ENCODE results near the gene NEURL1B.
"Not testable (repeated sequence)": the region's sequence is repeated elsewhere in the genome, so short reads cannot be mapped to it uniquely, and the experiment has no call there.

NEURL1B gene

DNA sequence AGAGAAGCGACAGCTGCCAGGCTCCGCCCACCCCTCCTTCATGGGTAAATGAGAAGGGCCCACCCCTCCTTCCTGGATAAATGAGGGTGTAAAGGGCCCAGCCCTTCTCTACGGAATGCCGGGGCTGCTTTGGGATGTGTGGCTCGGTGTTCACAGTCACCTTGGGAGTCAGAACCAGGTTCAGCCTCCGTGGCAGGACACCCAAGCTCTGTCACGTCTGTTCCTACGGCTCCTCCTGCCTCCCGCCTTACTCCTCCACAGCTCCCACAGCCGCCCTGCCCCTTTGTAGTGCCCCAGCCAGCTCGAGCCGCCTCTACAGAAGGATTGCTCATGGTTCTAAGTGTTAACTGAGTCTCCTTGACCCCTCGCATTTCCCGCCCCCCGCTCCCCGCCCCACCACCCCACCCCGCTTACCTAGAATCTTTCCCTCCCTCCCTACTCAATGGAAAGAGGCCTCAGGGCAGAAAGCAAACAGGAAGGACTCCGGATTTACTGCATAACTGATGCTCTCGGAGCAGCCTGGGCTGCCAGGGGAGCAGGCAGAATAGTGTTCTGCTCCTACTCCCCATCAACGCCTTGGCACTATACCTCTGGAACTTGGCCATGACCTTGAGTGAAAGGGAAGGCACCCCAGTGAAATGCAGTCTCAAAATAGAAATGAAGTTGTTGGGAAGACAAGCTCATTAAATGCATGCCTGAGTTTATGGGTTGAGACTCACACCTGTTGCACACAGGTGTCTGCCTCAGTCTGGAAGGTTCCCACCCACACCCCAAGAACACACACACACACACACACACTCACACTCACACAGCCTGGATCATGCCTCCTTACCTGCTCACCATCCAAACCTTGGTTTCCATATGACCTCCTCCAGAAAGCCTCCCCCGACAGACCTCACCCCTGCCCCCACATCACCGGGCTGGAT lies 59.6 kb downstream of the NEURL1B start:
- DNase-seq, result no peak

DNA sequence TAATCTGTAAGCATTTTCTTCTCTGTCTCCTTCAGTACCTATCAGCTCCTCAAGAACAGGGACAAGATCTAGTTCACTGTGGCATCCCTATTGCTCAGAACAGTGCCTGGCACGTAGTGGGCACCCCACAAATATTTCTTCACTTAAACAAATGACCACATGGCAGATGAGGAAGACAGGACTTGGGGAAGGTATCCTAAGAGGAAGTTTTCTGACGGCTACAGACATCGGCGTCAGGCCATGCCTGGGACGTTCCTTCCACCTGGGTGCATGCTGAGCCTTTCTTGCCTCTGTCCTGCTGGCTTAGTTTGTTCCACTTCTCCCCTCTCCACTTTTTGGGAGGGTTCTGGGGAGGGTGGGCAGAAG lies 60.2 kb downstream of the NEURL1B start:
- no peak for DNase-seq

DNA sequence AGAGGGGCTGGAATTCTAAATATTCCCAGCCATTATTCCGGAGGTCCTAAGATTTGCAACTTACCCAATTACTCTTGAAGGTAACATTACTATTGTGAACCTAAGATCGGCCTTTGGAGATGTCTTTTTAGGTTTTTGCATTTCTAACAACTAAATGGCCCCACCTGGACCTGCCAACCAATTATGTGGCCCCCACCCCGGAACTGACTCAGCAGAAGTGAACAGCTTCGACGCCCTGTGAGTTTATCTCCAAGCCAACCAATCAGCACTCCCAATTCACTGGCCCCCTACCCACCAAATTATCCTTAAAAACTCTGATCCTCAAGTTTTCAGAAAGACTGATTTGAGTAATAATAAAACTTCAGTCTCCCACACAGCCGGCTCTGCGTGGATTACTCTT lies 62.9 kb downstream of the NEURL1B start:
- DNase-seq, result no peak

DNA sequence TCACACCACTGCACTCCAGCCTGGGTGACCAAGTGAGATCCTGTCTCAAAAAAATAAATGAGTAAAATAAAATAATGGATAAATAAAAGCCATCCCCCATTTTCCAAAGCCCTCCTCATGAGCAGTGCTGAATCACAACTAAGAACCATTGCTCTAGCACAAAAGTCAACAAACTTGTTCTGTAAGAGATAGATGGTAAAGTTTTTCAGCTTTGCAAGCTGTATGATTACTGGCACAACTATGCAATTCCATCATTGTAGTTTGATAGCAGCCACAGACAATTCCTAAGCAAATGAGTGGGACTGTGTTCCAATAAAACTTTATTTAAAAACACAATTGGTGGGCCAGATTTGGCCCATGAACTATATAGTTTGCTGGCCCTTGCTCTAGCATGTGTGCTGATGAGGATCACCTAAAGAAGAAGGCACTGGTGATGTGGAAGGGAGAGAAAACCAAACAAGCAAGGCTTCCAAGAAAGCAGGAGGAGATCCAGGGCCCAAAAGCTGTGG lies 64.6 kb downstream of the NEURL1B start:
- no peak for DNase-seq

DNA sequence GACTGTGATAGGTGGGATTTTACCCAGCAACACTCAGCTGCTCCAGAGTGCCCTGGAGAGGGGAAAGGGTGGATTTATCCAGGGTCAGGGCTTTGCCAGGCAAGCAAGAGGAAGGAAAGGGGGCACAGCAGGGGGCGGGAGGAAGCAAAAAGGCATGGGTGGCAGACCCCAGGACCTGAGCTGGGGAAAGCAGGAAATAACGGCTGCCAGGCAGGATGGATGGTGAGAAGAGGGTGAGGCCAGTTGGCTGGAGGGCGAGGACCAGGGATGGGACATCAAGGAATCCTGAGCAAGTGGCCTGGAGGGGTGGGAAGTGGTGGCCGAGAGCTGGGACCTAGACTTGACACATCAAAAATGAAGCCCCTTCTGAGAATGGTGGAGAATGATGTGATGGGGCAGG lies 65.7 kb downstream of the NEURL1B start:
- no peak for DNase-seq

DNA sequence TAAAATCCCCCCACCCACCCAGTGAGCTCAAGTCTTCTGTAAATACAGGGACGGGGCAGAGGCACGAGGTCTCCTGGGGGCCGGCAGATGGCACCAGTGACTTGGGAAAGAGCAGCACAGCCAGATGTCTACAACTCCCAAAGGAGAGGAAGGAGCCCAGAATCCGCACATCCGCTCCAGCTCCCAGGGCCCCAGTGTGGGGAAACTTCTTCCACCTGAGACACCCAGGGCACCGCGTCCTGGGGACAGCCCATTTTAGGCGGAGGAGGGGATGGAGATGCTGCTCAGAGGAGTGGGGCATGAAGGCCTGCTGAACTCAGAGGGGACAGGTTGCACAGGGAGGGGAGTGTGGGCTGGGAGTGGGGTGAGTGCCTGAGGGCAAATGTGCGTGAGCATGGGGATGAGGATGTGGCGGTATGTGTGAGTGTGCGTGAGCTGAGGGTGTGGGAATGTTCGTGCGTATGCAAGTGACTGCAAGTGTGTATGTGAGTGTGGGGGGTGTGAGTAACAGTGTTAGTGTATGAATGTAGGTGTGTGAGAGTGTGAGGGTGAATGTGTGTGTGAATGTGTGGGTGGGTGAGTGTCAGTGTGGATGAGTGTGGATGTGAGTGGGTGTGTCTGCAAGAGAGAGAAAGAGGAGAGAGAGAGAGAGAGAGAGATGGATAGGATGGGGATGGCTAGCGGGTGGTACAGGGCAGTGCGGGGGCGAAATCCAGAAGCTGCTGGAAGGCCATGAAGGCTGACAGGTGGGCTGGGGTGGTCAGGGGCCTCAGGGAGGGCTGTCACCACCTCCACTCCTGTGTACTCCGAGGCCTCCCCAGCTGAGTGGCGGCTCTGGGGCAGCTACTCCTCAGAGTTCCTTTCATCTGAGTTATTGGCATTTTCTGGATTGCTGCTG lies 66.5 kb downstream of the NEURL1B start:
- DNase-seq, result no peak

DNA sequence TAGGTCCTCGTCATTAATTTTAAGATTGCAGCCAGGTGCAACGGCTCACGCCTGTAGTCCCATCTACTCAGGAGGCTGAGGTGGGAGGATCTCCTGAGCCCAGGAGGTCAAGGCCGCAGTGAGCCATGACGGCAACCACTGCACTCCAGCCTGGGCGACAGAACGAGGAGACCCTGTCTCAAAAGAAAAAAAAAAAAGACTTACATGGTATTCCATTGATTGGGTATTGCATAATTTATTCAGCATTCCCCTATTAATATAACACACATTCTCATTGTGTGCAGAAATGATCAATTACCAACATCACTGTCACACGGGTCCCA lies 67.1 kb downstream of the NEURL1B start:
- no peak for DNase-seq

DNA sequence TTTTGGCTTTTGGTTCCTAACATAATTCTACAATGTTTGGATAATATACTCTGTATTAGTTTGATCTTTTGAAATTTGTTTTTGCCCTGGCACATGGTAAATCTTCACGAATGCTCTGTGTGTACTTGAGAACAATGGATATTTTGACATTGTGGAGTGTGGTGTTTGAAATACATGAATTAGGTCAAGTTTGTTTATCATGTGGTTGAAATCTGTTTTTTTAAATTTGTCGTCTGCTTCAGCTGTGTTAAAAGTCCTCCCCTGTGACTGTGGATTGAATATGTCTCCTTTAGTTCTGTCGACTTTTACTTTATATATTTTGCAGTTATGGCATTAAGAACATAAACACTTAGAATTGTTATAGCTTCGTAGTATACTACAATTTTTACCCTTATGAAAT lies 69.6 kb downstream of the NEURL1B start:
- no peak for DNase-seq

DNA sequence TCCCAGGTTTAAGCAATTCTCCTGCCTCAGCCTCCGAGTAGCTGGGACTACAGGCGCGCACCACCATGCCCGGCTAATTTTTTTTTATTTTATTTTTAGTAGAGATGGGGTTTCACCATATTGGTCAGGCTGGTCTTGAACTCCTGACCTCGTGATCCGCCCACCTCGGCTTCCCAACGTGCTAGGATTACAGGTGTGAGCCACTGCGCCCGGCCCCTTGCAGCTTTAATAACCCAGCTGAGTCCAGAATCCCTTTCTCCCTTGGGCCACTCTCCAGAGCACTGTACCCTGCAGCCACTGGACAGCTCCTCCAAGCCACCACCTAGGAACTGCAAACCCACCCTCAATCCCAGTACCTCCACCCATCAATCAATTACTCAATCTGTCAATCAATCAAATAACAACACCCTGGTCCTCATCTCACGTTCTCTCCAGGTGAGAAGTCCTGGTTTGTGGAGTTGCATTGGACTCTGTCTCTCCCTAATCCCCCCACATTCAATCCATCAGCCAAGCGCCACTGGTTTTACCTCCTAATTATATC lies 70.3 kb downstream of the NEURL1B start:
- not testable (repeated sequence) for DNase-seq

DNA sequence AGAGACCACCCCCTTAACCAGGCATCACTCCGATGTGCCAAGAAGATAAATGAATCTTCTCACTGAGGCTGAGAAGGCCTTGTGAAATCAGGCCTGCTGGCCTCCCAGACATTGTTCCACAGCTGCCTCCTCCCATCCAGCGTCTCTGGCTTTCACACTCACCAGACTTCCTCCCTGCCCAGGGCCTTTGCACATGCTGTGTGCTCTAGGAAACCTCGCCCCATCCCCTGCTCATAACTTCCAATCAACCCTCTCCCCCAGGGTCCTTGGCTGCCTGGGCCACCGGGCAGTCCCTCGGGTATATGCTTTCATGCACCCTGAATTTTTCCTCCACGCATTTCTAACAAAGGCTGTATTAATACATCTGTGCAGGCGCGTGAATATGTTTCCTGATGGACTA lies 71.5 kb downstream of the NEURL1B start:
- DNase-seq, result no peak

DNA sequence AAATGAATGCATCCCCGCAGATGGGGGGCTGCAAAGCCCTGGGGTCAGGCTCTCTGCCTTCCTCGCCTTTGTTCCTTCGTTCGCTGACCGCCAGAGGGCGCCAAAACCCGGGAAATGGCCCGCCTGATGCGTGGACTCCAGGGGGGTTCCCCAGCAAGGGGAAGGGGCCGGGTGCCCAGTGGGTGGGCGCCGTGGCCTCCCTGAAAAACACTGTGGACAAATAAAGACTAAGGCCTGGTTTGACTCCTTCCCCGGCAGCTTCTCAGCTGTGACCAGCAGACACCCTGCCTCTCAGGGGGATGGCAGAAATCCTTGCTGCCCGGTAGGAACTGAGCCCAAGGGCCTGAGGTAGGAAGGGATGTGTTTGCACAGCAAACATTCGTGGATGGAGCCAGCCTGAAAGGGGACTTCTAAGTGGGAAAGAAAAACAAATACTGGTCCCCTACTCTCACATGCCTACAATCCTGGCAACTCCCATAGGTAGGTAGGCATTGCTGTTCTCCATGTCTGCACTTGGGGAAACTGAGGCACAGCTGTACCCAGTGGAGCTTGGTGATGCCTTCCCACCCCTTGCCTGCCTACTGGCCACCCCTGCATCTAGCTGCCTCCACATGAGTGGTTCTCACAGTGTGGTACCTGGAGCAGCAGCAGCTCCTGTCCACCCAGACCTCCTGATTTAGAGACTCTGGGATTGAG lies 72.2 kb downstream of the NEURL1B start:
- no peak for DNase-seq

DNA sequence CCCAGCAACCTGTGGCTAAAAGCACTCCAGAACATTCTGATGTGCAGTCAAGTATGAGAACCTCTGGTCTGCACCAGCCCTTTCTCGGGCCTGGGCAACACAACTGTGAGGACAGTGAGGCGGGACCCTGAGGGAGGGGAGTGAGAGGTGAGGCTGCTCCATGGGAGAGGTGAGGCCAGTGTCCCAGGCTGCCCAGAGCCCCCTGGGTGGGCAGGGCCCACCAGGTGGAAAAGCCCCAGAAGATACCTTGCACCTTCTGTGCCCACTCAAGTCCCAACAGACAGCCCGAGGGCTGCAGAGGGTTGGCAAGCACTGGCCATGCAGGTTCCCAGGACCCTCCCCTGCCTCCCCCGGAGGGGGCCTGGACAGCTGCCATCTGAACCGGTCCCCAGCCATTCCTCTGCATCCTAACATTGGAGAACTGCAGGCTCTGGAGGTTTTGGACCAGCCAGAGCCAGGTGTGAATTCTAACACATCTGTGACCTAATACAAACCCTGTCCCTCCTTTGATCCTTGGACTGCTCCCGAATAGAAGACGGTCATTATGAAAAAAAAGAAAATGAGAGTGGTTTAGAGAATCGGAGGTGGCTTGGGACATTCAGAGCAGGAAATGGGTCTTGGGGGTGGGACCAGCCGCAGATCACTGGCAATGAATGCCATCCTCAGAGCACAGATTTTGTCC lies 72.9 kb downstream of the NEURL1B start:
- DNase-seq, result no peak

DNA sequence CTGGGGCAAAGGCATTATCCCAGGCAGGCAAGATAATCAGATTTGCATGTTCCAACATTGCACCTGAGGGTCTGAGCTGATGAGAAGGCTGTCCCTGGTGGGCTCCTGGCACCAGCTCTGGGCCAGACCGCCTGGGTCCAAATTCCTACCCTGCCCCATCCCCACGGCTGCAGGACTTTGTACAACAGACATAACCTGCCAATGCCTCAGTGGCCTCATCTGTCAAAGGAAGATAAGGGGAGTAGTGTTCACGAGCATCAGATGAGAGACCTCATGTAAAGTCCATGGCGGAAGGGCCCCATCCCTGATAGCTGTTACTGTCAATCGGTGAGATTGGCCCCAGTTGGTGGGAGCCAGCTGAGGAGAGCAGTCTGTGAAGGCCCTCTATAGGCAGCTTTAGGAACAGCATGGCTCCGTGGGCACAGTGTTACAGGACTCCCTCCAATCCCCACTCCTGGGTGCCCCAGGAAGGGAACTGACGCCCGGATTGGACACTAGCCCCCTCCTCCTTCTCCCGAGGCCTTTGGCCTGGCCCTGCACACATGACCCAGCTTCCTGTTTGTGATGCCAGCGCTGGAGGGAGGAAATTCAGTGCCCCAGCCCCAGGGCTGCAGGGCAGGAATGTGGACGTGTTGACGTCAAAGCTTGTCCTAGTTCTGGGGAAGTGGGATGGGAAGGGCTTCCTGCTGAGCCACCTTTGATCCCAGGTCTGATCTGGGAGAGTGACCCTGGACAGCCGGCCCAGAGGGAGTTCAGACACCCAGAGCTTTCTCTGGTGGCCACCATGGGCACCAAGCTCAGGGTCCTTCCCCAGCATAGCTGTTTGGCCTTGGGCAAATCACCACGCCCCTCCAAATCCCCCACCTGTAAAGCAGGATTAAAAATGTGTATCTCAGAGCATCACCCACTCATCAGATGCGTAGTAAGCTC lies 73.7 kb downstream of the NEURL1B start:
- no peak for DNase-seq

DNA sequence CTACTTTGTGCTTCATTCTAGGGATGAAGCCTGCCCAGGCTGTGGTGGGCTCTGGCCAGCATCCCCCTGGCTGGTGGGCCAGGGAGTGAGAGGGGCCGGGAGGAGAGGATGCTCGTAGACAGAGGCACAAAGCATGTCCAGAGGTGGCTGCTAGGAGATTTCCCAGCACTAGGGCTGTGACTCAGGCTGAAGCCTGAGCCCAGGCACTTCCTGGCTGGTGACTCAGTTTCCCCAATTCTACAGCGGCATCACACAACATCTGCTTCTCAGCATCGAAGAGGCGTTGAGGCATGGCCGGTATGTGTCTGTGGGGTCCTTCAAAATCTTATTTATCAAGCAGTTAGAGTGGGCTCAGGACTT lies 74.3 kb downstream of the NEURL1B start:
- DNase-seq, result no peak

DNA sequence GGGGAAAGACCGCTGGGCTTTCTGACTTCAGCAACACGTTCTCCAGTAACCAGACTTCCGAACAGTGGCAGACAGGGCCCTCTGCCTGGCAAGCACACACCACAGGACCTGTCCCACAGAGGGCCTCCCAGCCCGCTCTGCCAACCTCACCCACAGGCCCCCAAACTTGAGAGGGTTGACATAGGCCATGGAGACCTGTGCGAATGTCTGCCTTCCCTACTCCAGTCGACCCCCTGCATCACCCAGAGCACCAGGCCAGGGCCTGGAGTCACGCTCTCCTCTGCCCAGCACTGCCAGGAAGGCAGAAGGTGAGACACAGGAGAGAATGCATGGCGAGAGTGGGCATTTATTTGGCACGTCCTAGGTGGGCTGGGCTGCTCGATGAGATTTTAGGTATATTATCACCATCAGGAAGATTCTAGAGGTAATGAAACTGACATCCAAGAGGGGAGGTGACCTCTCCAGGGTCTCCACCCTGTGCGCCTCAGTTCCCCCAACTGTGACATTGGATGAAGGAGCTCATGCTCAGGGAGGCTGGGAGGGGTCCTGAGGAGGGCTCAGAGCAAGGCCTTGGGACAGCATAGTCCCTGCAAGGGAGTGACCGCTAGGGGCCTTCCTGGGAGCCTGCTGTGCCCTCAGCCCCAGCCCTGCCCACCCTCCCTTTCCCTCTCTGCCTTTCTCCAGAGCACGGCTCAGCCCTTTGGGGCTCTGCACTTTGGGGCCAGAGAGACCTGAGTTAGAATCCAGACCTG lies 75.0 kb downstream of the NEURL1B start:
- no peak for DNase-seq

DNA sequence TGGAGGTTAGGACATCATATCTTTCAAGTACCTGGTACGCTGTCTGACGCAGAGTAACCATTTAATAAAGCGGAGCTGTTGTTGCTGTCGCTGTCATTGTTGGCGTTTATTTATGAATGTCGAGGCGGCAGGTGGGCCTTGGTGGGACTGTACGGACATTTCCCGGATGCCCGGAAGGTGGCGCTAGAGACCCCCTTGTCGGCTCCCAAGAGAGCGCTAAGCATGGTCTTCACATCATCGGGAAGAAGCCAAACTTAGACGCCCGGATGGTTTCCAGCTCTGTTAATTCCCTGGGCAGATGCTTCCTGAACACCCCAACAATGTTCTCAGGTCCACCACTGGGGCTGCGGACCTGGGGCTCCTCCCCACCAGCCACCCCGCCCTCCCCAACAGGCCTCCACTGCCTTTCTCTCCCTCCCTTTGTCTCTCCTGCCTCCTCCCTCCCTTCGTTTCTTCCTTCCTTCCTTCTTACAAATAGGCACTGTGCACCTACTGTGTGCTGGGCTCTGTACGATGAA lies 75.8 kb downstream of the NEURL1B start:
- no peak for DNase-seq

DNA sequence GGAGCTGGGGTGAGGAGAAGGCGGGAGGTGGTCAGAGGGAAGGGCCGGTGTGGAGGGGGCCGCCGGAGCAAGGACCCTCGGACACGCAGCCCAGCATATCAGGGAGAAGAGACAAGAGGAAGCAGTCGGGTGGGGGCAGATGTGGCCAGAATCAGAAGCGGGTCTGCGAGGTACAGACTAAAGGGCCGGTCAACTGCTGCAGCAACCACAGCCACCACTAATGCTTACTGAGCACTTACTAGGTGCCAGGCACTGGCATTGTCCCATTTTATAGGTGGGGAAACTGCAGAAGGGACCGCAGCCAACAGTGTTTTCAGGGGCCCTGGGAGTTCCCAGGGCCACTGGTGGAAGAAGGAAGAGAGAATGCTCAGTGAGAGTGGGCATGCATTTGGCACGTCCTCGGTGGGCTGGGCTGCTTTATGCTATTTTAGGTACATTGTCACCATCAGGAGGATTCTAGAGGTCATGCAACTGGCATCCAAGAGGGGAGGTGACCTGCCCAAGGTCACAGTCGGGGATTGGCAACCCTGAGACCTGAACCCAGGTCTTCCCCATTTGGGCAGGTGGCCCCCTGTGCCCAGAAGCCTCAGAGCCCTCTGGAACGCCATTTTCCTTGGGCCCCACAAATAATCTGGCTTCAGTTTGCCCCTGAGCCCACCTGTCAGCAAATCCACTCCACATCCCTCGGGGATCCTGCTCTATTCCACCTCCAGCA lies 76.6 kb downstream of the NEURL1B start:
- DNase-seq, result no peak

DNA sequence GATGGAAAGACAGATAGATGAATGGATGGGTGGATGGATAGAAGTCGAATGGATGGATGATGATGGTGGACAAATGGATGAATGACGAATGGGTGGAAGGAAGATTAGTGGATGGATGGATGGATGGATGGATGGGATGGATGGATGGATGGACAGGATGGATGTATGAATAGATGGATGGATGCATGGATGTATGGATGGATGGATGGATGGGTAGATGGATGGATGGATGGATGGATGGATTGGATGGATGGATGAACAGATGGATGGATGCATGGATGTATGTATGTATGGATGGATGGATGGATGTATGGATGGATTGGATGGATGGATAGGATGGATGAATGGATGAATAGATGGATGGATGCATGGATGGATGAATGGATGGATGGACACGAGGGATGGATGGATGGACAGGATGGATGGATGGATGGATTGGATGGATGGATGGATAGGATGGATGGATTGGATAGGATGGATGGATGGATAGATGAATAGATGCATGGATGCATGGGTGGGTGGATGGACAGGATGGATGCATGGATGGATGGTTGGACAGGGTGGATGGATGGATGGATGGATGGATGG lies 77.6 kb downstream of the NEURL1B start:
- no peak for DNase-seq

DNA sequence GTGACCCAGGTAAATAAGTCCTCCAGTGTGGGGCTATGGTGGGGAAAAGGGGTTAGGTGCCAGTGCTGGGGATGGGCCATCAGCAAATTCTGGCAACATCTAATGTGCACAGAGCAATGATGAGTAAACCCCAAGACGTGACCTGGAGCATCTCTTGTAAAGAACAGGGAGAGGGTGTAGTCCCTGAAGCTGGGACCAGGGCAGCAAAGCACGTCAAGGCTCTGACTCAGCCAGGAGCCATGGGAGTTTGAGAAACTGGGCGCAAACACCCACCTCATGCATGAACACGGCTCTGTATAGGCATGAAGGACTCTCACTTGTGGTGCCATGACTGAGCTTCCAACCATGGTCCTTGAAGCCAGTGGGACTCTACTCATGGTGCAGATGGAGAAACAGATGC lies 78.1 kb downstream of the NEURL1B start:
- DNase-seq, result no peak

All from SIG-M5 (cell line).